Large intestine (tissue), 3 donors: Measurements from ENCODE around the gene TRPC4AP. TPM values are rescaled to one million over a fixed set of nuclear protein-coding genes. Genes with fewer than 3 reads are reported as not detected.

Source experiments
- DNase-seq, 2 donors: peaks; one replicate each; pipeline versions ENCODE4 v3.0.0 to v3.0.0-alpha.2; 2013
- H3K27ac ChIP-seq: one replicate; pipeline ENCODE4 v1.5.1; 2013; ENCODE audit warnings: low read length
- H3K27me3 ChIP-seq: 2 replicates; pipeline ENCODE4 v1.6.1; 2013; ENCODE audit warnings: low read length; ENCODE audit not compliant: control insufficient read depth, insufficient read depth
- H3K36me3 ChIP-seq: 2 replicates; pipeline ENCODE4 v1.6.1; 2013; ENCODE audit warnings: low read length; ENCODE audit not compliant: control insufficient read depth, insufficient read depth
- H3K4me1 ChIP-seq: one replicate; pipeline ENCODE4 v1.6.1; 2013; ENCODE audit warnings: low read length; ENCODE audit not compliant: control insufficient read depth, insufficient read depth
- H3K4me3 ChIP-seq: one replicate; pipeline ENCODE4 v1.5.1; 2013; ENCODE audit warnings: low read length
- H3K9me3 ChIP-seq: one replicate; pipeline ENCODE4 v1.6.1; 2013; ENCODE audit warnings: mild to moderate bottlenecking, low read depth, low read length, moderate library complexity; ENCODE audit not compliant: control insufficient read depth
- WGBS: methylation state at CpG from one replicate; pipeline ENCODE4 v1.1.5; 2013; ENCODE audit warnings: low lambda C conversion rate; ENCODE audit not compliant: insufficient coverage; 5-methylcytosine and 5-hydroxymethylcytosine counted together
- polyA plus RNA-seq: library from polyadenylated mRNA; unstranded; fragments of 120-200 nt; gene quantifications from one replicate; pipeline ENCODE4 v1.2.1, GENCODE V29; 2013

TRPC4AP gene
- polyA plus RNA-seq, 1 donor: 51.6 TPM

DNA sequence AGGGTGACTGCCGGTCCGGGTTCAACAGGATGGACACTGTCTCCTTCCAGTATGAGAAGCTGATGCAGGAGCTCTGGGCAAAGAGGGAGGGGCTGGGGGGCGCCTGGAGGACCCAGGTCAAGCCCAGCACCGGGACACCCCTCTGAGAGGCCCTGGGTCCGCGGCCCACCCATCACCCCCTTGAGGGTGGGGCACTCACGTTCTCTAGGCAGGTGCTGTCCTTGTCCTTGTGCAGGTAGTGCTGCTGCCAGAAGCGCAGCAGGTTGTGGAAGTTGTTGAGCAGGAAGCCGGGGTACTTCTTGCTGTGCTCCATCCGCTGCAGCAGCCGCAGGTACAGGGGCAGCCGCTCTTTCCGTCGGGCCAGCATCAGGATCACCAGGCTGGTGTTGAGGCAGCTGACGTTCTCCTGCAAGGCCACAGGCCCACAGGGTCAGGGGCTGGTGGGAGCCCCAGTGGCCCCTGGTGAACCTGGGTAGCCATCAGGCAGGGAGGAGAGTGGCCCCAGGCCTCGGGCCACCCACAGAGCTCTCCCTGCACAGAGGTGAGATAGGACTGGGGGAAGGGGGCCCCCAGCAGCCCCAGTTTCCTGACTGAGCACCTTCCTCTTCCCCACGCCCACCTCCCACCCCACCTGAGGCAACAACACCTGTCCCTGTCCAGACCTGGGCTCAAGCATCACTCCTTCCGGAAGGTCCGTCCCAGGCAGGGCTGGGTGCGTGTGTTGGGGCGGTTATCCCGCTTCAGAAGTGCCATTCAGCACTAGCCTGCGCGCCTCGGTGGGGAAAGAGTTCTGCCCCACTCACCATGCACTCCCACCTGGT, 89.2 kb downstream of the TRPC4AP start:
- no peak for DNase-seq
- no CpG with 5 or more reads among the region's 25 CpGs for WGBS
- no peaks in the 10 kb centered on the region for H3K4me1 ChIP-seq
- no peak overlapping the region for H3K27ac ChIP-seq
- H3K36me3 ChIP-seq: peaks cover 94% of the 10 kb centered on the region
- no peak overlapping the region for H3K4me3 ChIP-seq
- H3K9me3 ChIP-seq: peaks cover 2% of the 10 kb centered on the region
- no peaks in the 10 kb centered on the region for H3K27me3 ChIP-seq

DNA sequence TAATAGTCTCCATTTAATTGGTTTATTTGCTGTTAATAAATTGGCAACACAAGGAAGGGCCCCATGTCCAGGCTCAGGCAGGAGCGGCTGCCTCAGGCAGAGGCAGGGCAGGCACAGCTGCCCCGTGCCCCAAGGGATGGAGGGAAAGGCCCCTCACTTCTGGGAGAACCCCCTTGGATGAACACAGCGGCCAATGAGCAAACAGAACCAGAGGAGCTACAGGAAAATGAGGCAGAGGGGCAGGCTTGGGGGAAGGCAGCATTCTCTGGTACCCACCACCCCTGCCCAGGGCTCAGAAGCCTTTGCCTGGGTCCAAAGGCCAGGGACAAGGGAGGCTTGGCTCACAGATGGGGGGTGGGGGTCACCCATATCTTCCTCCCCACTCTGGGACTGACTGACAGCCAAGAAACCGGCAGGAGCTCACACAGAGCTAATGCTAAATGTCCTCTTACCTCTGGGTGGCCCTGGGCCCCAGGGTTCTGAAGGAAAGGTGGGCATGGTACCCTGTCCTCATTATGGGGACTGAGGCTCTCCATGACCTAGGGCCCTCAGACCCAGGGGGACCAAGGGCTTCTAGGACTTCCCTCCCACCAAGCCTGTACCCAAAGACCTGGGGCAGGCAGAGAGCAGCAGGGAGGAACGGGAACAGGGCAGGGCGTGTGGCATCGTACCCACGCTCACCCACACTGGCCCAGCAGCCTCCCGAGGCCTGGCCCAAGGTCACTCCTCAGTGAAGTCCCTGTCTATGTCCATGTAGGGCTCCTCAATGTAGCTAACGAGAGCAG, 90.0 kb downstream of the TRPC4AP start:
- Histone ChIP-seq H3K9me3 (peaks cover 2% of the 10 kb centered on the region), H3K27me3 (no peaks in the 10 kb centered on the region), H3K4me1 (peaks cover 3% of the 10 kb centered on the region), H3K27ac (no peak overlapping the region), H3K4me3 (no peak overlapping the region), H3K36me3 (peaks cover 92% of the 10 kb centered on the region)
- DNase-seq: no peak
- WGBS: no CpG with 5 or more reads among the region's 10 CpGs

DNA sequence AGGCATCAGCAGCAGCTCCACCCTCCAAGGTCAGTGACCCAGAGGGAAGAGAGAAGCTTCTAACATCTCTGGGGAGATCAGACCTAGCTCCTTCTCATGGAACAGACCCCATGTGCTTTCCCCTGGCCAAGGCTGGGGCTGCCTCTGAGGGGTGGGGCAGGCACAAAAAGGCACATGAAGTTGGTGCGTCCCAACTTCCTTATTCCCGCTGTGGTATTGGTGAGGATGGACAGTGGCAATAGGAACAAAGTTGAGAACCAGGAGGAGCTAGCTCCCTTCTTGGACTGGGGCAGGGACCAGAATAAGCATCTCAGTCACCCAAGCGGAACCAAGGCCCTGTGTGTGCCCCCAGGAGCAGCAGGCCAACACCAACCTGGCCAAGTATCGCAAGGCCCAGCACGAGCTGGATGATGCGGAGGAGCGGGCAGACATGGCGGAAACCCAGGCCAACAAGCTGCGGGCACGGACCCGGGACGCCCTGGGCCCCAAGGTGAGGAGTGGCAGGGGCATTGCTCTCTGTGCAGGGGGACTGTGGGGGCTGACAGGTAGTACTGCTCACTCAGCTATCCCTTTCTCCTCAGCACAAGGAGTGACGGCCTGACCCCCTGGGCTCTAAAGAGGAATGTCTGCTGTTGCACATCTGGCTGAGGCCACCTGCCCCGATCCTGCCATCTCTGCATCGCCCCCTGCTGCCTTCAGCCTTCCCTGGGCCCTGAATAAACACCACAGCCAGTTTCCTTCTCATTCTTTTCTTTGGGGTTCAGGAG, 90.8 kb downstream of the TRPC4AP start:
- Histone ChIP-seq H3K4me1 (peaks cover 8% of the 10 kb centered on the region), H3K9me3 (peaks cover 2% of the 10 kb centered on the region), H3K4me3 (no peak overlapping the region), H3K27ac (no peak overlapping the region), H3K36me3 (peaks cover 85% of the 10 kb centered on the region), H3K27me3 (no peaks in the 10 kb centered on the region)
- no peak for DNase-seq
- no CpG with 5 or more reads among the region's 15 CpGs for WGBS

DNA sequence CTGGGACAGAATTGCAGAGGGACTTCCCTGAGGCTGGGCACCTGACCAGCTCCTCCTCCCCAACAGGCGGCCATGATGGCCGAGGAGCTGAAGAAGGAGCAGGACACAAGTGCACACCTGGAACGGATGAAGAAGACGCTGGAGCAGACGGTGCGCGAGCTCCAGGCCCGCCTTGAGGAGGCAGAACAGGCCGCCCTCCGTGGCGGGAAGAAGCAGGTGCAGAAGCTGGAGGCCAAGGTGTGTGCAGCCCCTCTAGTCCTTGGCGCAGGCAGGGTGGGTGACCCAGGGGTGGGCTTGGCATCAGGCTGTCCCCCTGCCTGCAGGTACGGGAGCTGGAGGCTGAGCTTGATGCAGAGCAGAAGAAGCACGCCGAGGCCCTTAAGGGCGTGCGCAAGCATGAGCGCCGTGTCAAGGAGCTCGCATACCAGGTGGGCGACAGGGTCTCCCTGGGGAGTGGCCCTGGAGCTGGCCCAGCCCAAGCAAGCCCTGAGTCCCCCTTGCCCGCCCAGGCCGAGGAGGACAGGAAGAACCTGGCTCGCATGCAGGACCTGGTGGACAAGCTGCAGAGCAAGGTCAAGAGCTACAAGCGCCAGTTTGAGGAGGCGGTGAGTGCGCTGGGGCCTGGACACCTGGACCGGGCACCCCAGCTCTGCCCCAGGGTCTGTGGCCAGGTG, 91.5 kb downstream of the TRPC4AP start:
- H3K36me3 ChIP-seq: peaks cover 83% of the 10 kb centered on the region
- no peak overlapping the region for H3K4me3 ChIP-seq
- no peak overlapping the region for H3K27ac ChIP-seq
- no peaks in the 10 kb centered on the region for H3K27me3 ChIP-seq
- no peak for DNase-seq
- peaks cover 8% of the 10 kb centered on the region for H3K4me1 ChIP-seq
- H3K9me3 ChIP-seq: peaks cover 5% of the 10 kb centered on the region
- no CpG with 5 or more reads among the region's 28 CpGs for WGBS

DNA sequence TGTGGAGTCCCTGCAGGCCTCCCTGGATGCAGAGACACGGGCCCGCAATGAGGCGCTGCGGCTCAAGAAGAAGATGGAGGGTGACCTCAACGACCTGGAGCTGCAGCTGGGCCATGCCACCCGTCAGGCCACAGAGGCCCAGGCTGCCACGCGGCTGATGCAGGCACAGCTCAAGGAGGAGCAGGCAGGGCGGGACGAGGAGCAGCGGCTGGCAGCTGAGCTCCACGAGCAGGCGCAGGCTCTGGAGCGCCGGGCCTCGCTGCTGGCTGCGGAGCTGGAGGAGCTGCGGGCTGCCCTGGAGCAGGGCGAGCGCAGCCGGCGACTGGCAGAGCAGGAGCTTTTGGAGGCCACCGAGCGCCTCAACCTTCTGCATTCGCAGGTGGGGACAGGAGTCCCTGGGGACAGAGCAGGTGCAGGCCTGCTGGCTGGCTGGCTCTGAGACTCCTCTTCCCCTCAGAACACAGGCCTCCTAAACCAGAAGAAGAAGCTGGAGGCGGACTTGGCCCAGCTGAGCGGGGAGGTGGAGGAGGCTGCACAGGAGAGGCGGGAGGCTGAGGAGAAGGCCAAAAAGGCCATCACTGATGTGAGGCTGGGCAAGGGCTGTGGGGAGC, 92.2 kb downstream of the TRPC4AP start:
- peaks cover 8% of the 10 kb centered on the region for H3K4me1 ChIP-seq
- peaks cover 5% of the 10 kb centered on the region for H3K9me3 ChIP-seq
- H3K27me3 ChIP-seq: no peaks in the 10 kb centered on the region
- no peak overlapping the region for H3K27ac ChIP-seq
- H3K36me3 ChIP-seq: peaks cover 83% of the 10 kb centered on the region
- no peak overlapping the region for H3K4me3 ChIP-seq
- no peak for DNase-seq
- WGBS: no CpG with 5 or more reads among the region's 28 CpGs

DNA sequence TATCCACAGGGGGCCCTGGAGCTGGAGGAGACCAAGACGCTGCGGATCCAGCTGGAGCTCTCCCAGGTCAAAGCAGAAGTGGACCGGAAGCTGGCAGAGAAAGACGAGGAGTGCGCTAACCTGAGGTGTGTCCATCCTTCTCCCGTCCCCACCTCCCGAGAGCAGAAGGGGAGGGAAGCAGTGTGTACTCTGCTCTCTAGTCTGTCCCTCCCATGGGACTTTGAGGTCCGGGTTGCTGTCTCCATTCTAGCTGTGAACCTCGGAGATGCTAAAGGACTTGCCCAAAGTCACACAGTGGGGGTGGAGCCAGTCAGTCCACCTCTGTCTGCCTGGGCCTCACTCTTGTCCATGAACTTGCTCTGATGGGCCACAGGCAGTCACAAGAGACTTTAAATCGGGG, 92.8 kb downstream of the TRPC4AP start:
- no peak for DNase-seq
- Histone ChIP-seq H3K27me3 (no peaks in the 10 kb centered on the region), H3K4me3 (no peak overlapping the region), H3K36me3 (peaks cover 83% of the 10 kb centered on the region), H3K4me1 (peaks cover 8% of the 10 kb centered on the region), H3K9me3 (peaks cover 5% of the 10 kb centered on the region), H3K27ac (no peak overlapping the region)
- 40% methylated on average over 1 of the region's 10 CpGs for WGBS

DNA sequence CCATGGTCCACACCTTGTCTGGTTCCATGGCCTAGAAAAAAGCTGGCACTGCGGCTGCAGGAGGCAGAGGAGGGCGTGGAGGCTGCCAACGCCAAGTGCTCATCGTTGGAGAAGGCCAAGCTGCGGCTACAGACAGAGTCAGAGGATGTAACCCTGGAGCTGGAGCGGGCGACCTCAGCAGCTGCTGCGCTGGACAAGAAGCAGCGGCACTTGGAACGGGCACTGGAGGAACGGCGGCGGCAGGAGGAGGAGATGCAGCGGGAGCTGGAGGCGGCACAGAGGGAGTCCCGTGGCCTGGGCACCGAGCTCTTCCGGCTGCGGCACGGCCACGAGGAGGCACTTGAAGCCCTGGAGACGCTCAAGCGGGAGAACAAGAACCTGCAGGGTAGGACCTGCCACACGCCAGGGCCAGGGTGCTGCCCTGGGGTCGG, 93.6 kb downstream of the TRPC4AP start:
- no peak overlapping the region for H3K4me3 ChIP-seq
- no peak for DNase-seq
- H3K4me1 ChIP-seq: peaks cover 8% of the 10 kb centered on the region
- peaks cover 5% of the 10 kb centered on the region for H3K9me3 ChIP-seq
- H3K27me3 ChIP-seq: no peaks in the 10 kb centered on the region
- peaks cover 78% of the 10 kb centered on the region for H3K36me3 ChIP-seq
- no peak overlapping the region for H3K27ac ChIP-seq
- WGBS: no CpG with 5 or more reads among the region's 25 CpGs

DNA sequence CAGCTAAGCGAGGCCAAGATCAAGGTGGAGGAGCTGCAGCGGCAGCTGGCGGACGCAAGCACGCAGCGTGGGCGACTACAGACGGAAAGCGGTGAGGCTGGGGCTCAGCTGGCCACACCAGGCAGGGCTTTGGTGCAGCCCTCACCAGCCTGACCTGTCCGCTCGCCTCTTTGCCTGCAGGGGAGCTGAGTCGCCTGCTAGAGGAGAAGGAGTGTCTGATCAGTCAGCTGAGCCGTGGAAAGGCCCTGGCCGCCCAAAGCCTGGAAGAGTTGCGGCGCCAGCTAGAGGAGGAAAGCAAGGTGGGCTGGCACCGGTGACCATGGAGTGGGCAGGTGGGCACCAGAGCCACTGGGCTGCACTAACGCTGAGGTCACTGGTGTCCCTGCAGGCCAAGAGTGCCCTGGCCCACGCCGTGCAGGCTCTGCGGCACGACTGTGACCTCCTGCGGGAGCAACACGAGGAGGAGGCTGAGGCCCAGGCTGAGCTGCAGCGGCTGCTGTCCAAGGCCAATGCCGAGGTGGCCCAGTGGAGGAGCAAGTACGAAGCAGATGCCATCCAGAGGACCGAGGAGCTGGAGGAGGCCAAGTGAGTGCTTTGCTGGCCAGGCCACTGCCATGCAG, 94.2 kb downstream of the TRPC4AP start:
- Histone ChIP-seq H3K27me3 (no peaks in the 10 kb centered on the region), H3K4me3 (no peak overlapping the region), H3K27ac (no peak overlapping the region), H3K36me3 (peaks cover 74% of the 10 kb centered on the region), H3K9me3 (peaks cover 5% of the 10 kb centered on the region), H3K4me1 (peaks cover 8% of the 10 kb centered on the region)
- WGBS: 100% methylated on average over 1 of the region's 28 CpGs
- DNase-seq: no peak

DNA sequence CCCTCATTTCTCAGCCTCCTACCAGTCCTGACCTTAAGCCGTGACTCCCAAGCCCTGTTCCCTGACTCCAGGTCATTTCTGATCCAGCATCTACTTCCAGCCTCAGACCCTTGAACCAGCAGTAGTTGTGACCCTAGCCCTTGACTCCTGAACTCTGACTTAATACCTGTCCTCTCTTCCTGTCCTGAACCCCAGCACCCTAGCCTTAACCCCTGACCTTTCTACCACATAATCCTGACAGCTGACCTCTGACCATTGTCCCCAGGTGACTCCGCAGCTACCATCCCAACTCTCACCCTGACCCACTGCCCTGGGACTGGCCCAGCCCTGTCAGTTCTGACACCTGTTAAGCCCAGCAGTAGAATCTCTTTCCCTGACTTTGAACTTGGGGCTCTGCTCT, 94.8 kb downstream of the TRPC4AP start:
- H3K27ac ChIP-seq: no peak overlapping the region
- H3K36me3 ChIP-seq: peaks cover 70% of the 10 kb centered on the region
- peaks cover 8% of the 10 kb centered on the region for H3K4me1 ChIP-seq
- H3K27me3 ChIP-seq: no peaks in the 10 kb centered on the region
- peaks cover 5% of the 10 kb centered on the region for H3K9me3 ChIP-seq
- DNase-seq: no peak
- WGBS: 100% methylated on average over 1 of the region's 2 CpGs
- H3K4me3 ChIP-seq: no peak overlapping the region
